Mesendoderm (in vitro differentiated cells): ENCODE results near the gene AGER.
"Not testable (repeated sequence)": the region's sequence is repeated elsewhere in the genome, so short reads cannot be mapped to it uniquely, and the experiment has no call there.

Experiments used
- DNase-seq: peaks from one replicate; pipeline ENCODE4 v3.0.0; 2013
- H2AK5ac ChIP-seq: 2 replicates; pipeline ENCODE4 v1.6.1; 2013; ENCODE audit warnings: low read length, inconsistent platforms
- H2BK120ac ChIP-seq: 2 replicates; pipeline ENCODE4 v1.6.1; 2013; ENCODE audit warnings: low read depth, mild to moderate bottlenecking, low read length, moderate library complexity, mixed read lengths
- H2BK15ac ChIP-seq: replicated peaks from 2 replicates; pipeline ENCODE4 v1.6.1; 2013; ENCODE audit warnings: low read depth, mild to moderate bottlenecking, moderate library complexity
- H2BK5ac ChIP-seq: 2 replicates; pipeline ENCODE4 v1.6.1; 2013; ENCODE audit warnings: low read length, inconsistent platforms
- H3K18ac ChIP-seq: 2 replicates; pipeline ENCODE4 v1.6.1; 2013; ENCODE audit warnings: mild to moderate bottlenecking, low read length, mixed read lengths
- H3K23ac ChIP-seq: one replicate; pipeline ENCODE4 v1.6.1; 2013; ENCODE audit warnings: low read length
- H3K27ac ChIP-seq: 2 replicates; pipeline ENCODE4 v1.5.1; 2013; ENCODE audit warnings: low read depth, mild to moderate bottlenecking, inconsistent platforms, low read length, moderate library complexity
- H3K27me3 ChIP-seq: 2 replicates; pipeline ENCODE4 v1.6.1; 2013; ENCODE audit warnings: low read length, control low read depth, mild to moderate bottlenecking, inconsistent platforms; ENCODE audit not compliant: insufficient read depth, poor library complexity
- H3K36me3 ChIP-seq: 2 replicates; pipeline ENCODE4 v1.6.1; 2013; ENCODE audit warnings: low read length, inconsistent platforms; ENCODE audit not compliant: control insufficient read depth, insufficient read depth
- H3K4ac ChIP-seq: one replicate; pipeline ENCODE4 v1.6.1; 2013; ENCODE audit warnings: low read depth, mild to moderate bottlenecking, low read length, moderate library complexity
- H3K4me1 ChIP-seq: 2 replicates; pipeline ENCODE4 v1.6.1; 2013; ENCODE audit warnings: low read depth, low read length, inconsistent platforms; ENCODE audit not compliant: control insufficient read depth
- H3K4me2 ChIP-seq: 2 replicates; pipeline ENCODE4 v1.6.1; 2013; ENCODE audit warnings: low read length
- H3K4me3 ChIP-seq: 2 replicates; pipeline ENCODE4 v1.5.1; 2013; ENCODE audit warnings: mild to moderate bottlenecking, low read length
- H3K56ac ChIP-seq: one replicate; pipeline ENCODE4 v1.6.1; 2013; ENCODE audit warnings: low read length
- H3K79me1 ChIP-seq: 2 replicates; pipeline ENCODE4 v1.6.1; 2013; ENCODE audit warnings: low read length, inconsistent platforms
- H3K79me2 ChIP-seq: 2 replicates; pipeline ENCODE4 v1.6.1; 2013; ENCODE audit warnings: mild to moderate bottlenecking, low read length; ENCODE audit not compliant: control insufficient read depth, insufficient read depth
- H3K9ac ChIP-seq: 2 replicates; pipeline ENCODE4 v1.6.1; 2013; ENCODE audit warnings: low read length, inconsistent platforms
- H4K5ac ChIP-seq: one replicate; pipeline ENCODE4 v1.6.1; 2013; ENCODE audit warnings: low read length
- H4K8ac ChIP-seq: one replicate; pipeline ENCODE4 v1.6.1; 2013; ENCODE audit warnings: low read depth, mild to moderate bottlenecking, control low read depth, low read length, moderate library complexity
- WGBS: extraction: QIAGEN DNeasy Blood & Tissue Kit; methylation state at CpG from one replicate; pipeline ENCODE4 v1.1.7; 2013; ENCODE audit warnings: low lambda C conversion rate, missing lambda C conversion rate; ENCODE audit not compliant: insufficient coverage; ENCODE audit errors: extremely low coverage; 5-methylcytosine and 5-hydroxymethylcytosine counted together

AGER gene

DNA sequence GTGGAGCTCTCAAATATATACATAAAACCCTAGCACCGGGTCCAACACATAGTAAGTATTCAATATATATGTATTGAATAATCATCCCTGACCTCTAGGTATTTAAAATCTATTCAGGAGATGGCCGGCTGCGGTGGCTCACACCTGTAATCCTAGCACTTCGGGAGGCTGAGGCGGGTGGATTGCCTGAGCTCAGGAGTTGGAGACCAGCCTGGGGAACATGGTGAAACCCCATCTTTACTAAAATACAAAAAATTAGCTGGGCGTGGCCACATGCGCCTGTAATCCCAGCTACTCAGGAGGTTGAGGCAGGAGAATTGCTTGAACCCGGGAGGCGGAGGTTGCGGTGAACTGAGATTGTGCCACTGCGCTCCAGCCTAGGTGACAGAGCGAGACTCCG lies 9.0 kb upstream of the AGER start:
- not testable (repeated sequence) for H2AK5ac ChIP-seq, H2BK120ac ChIP-seq, H2BK15ac ChIP-seq, H3K79me1 ChIP-seq, H3K4me2 ChIP-seq, H4K8ac ChIP-seq, H4K5ac ChIP-seq, H3K36me3 ChIP-seq, H3K27me3 ChIP-seq, DNase-seq, H2BK5ac ChIP-seq, H3K27ac ChIP-seq, H3K4me3 ChIP-seq, H3K23ac ChIP-seq, H3K9ac ChIP-seq
- peak overlapping the region; percentile 84 for H3K56ac ChIP-seq
- peaks cover 12% of the 10 kb centered on the region for H3K79me2 ChIP-seq
- no CpG with 5 or more reads among the region's 13 CpGs for WGBS
- H3K18ac ChIP-seq: peak overlapping the region; percentile 72
- peaks cover 22% of the 10 kb centered on the region for H3K4me1 ChIP-seq
- H3K4ac ChIP-seq: peak overlapping the region; percentile 23

DNA sequence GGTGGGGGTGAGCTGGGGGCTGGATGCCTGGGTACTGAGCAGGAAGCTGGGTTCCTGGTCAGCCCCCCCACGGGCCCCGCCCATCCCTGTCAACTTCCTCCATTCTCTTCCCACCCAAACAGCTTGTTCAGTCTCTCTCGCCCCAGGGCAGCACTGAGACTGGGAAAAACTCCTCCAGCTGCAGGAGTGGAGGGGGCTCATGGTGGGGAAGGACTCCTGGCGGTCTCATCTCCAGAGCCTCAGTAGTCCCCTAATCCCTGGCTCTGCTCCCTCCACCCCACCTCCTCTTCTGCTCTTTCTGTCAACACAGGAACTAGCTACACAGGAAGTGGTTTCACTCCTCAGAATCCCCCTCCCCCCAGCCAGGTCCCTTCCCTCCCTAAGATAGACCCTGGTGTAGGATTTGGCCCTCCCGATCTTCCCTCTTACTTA lies 8.6 kb upstream of the AGER start, which contains the start of gene GPSM3:
TSS of gene GPSM3 (minus strand) at position 36 of the 432 bp plus-strand sequence. CDS start 130 bp downstream, outside the sequence.
- Histone ChIP-seq H2BK120ac (peak within 1 kb of the TSS; percentile 31), H3K4me1 (peaks cover 22% of the 10 kb centered on the region), H3K4ac (peak within 1 kb of the TSS; percentile 23), H3K79me1 (peaks cover 9% of the 10 kb centered on the region), H3K4me2 (peak within 1 kb of the TSS; percentile 49), H4K8ac (peak within 1 kb of the TSS; percentile 98), H3K27me3 (no peaks in the 10 kb centered on the region), H4K5ac (no peak within 1 kb of the TSS), H3K27ac (peak within 1 kb of the TSS; percentile 63), H3K9ac (peak within 1 kb of the TSS; percentile 60), H2BK5ac (peak within 1 kb of the TSS; percentile 66), H3K18ac (peak within 1 kb of the TSS; percentile 72), H3K56ac (peak within 1 kb of the TSS; percentile 84), H3K23ac (peak within 1 kb of the TSS; percentile 59), H3K79me2 (peaks cover 13% of the 10 kb centered on the region), H3K4me3 (no peak within 1 kb of the TSS), H3K36me3 (peaks cover under 1% of the 10 kb centered on the region), H2BK15ac (no peak within 1 kb of the TSS), H2AK5ac (peak within 1 kb of the TSS; percentile 95)
- no CpG with 5 or more reads among the region's 5 CpGs for WGBS
- peak; percentile 89 for DNase-seq

DNA sequence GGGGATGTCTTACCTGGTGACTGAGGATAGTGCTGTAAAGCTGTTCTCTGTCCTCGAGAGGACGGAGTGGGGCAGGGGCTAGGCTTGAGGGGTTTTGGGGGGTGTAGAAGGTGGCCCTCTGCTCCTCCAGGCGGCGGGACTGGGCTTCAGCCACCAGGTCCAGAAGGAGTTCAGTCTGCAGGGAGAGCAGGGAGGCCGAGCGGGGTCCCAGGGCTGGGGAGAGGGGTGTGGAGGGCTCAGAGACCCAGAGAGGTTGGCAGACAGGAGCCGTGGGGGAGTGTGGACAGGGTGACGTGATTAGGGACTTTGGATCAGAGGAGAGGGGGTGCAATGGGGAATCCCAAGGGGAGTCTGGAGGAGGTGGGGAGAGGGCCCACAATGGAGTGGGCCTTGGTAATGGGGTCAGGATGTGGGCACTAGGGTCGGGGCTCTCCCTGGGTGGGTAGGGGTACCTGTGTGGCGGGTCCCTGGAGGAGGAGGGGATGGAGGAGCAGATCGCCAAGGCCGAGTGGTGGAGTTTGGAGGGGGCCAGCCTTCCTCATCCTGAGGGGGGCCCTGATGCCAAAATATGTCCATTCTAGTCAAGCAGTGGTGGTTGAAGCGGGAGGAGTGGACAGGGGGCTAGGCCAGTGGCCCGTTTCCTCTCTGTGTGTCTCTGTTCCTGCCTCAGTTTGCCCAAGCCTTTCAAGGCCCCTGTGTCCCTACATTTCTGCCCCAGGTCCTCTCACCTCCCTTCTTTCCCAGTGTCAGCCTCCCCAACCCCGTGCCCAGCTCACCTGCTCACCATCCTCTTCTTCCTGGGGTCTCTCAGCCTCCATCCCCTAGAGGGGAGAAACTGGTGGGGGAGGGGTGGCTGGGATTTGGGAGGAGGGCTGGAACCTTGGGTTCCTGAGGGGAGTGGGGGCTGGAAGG lies 7.9 kb upstream of the AGER start:
- DNase-seq: no peak
- Histone ChIP-seq H3K79me2 (peaks cover 13% of the 10 kb centered on the region), H3K18ac (peak overlapping the region; percentile 72), H3K4me2 (no peak overlapping the region), H2BK120ac (peak overlapping the region; percentile 31), H3K9ac (peak overlapping the region; percentile 32), H3K4ac (peak overlapping the region; percentile 23), H2BK15ac (no peak overlapping the region), H4K8ac (peak overlapping the region; percentile 98), H2BK5ac (peak overlapping the region; percentile 47), H2AK5ac (peak overlapping the region; percentile 95), H3K36me3 (peaks cover 4% of the 10 kb centered on the region), H3K4me3 (no peak overlapping the region), H4K5ac (no peak overlapping the region), H3K79me1 (peaks cover 12% of the 10 kb centered on the region), H3K4me1 (peaks cover 20% of the 10 kb centered on the region), H3K27me3 (no peaks in the 10 kb centered on the region), H3K27ac (no peak overlapping the region), H3K23ac (no peak overlapping the region), H3K56ac (peak overlapping the region; percentile 84)
- no CpG with 5 or more reads among the region's 15 CpGs for WGBS

DNA sequence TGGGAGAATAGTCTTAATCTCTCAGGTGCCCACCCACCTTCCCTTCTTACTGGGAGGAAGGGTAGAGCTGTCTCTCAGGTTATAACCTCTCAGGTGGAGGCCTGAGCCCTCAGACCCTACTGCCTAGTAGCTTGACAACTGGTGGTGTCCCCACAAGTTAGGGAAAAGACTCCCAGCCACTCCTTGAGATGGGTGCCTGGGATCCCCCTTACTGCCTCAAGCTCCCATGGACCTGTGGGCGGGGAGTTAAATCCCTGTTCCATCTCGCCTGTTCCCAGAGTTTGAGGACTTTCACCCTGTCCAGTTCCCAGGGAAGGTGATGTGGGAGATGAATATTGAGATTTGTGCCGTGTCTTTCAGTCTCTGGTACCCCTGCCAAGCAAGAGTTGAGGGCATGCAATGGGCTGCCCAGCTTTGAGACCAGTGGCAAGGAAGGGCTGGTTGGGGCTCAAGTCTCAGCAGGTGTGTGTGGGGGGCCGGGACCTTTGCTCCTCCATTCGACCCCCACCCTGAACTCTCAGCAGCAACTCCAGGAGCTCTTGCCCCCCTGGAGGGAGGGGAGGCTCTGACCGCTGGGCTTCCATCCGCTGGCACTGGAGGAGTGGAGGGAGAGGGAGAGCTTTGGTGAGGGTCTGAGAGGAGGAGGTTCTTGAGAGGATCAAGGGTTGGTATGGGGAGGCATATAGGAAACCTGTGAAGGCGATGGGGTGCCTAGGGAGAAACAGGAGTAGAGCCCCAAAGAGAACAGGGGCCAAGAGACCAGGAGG lies 7.0 kb upstream of the AGER start:
- Histone ChIP-seq H3K56ac (peak overlapping the region; percentile 71), H2BK120ac (peak overlapping the region; percentile 46), H2BK5ac (peak overlapping the region; percentile 49), H3K79me2 (peaks cover 13% of the 10 kb centered on the region), H3K4ac (peak overlapping the region; percentile 95), H3K4me1 (peaks cover 17% of the 10 kb centered on the region), H3K27ac (peak overlapping the region; percentile 92), H2AK5ac (peak overlapping the region; percentile 30), H3K18ac (peak overlapping the region; percentile 97), H4K8ac (no peak overlapping the region), H3K4me3 (no peak overlapping the region), H3K9ac (peak overlapping the region; percentile 80), H2BK15ac (no peak overlapping the region), H3K27me3 (no peaks in the 10 kb centered on the region), H3K23ac (no peak overlapping the region), H3K4me2 (no peak overlapping the region), H3K36me3 (peaks cover 7% of the 10 kb centered on the region), H4K5ac (no peak overlapping the region), H3K79me1 (peaks cover 12% of the 10 kb centered on the region)
- no peak for DNase-seq
- WGBS: no CpG with 5 or more reads among the region's 8 CpGs

DNA sequence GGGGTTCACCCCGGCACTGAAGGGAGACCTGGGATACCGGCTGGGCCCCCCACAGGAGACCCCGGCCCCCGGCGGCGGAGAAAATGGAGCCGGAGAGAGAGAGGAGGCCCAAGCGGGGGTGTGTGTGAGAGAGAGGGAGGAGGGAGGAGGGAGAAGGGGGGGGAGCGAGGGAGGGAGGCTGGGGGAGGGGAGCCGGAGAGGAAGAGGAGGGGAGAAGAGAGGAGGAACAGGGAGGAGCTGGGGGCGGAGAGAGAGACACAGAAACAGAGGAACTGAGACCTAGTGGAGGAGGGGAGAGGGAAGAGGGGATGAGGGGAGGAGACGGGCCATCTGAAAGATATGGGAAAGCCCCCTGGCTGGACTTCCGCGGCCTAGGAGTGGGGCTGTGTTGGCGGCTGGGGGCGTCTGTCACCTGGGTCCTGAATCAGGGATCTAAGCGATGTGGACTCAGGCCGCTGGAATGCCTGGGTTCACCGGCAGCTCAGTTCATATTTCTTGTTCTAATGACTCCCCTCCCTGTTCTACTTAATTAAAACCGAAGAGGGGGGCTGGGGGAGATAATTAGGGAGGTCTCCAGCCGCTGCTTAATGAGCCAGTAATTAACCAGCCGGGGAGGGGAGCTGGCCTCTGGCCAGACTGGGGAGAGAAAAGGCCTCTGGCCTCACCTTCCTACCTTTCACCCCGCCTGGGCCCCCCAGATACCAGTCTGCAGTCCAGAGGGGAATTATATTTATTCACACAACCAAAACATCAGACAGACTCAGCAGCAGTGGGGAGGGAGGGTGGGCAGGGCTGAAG lies 6.2 kb upstream of the AGER start, which contains the start of gene PBX2:
TSS of gene PBX2 (minus strand) at position 149 of the 798 bp plus-strand sequence. CDS start 287 bp downstream, outside the sequence.
- Histone ChIP-seq H4K5ac (peak within 1 kb of the TSS; percentile 56), H2BK5ac (peak within 1 kb of the TSS; percentile 59), H4K8ac (peak within 1 kb of the TSS; percentile 90), H2AK5ac (peak within 1 kb of the TSS; percentile 37), H3K27ac (peak within 1 kb of the TSS; percentile 92), H3K79me1 (peaks cover 12% of the 10 kb centered on the region), H3K36me3 (peaks cover 7% of the 10 kb centered on the region), H3K23ac (peak within 1 kb of the TSS; percentile 24), H3K79me2 (peaks cover 13% of the 10 kb centered on the region), H3K18ac (peak within 1 kb of the TSS; percentile 99), H3K4ac (peak within 1 kb of the TSS; percentile 99), H3K4me3 (peak within 1 kb of the TSS; percentile 69), H2BK120ac (peak within 1 kb of the TSS; percentile 69), H3K27me3 (no peaks in the 10 kb centered on the region), H3K9ac (peak within 1 kb of the TSS; percentile 94), H3K4me1 (peaks cover 17% of the 10 kb centered on the region), H2BK15ac (peak within 1 kb of the TSS; percentile 61), H3K56ac (peak within 1 kb of the TSS; percentile 93), H3K4me2 (peak within 1 kb of the TSS; percentile 67)
- no CpG with 5 or more reads among the region's 23 CpGs for WGBS
- DNase-seq: peak; percentile 96
